Glomerular visceral epithelial cell (primary cell): Measurements from ENCODE around the gene QPRT.
"Not testable (repeated sequence)": the region's sequence is repeated elsewhere in the genome, so short reads cannot be mapped to it uniquely, and the experiment has no call there.

Experiments used
- DNase-seq: peaks from one replicate; pipeline ENCODE4 v3.0.0-alpha.2; 2016; ENCODE audit errors: extremely low spot score

The QPRT gene

GRCh38 chr16:29678691-29679267 lies at the start of gene QPRT:
TSS of gene QPRT (plus strand) at chr16:29679180. CDS start at chr16:29679198, 18 bp downstream.
- DNase-seq = peak; percentile 66

- not testable (repeated sequence) for DNase-seq
These were observed 49.7 kb upstream of the QPRT start for GRCh38 chr16:29629318-29629717.

GRCh38 chr16:29631658-29632057 lies 47.3 kb upstream of the QPRT start:
- not testable (repeated sequence) for DNase-seq

- DNase-seq = not testable (repeated sequence)
These were observed 43.1 kb upstream of the QPRT start for GRCh38 chr16:29635902-29636301.

GRCh38 chr16:29636368-29636767 lies 42.6 kb upstream of the QPRT start:
- DNase-seq = not testable (repeated sequence)

- DNase-seq = not testable (repeated sequence)
These were observed 40.2 kb upstream of the QPRT start for GRCh38 chr16:29638751-29639150.

GRCh38 chr16:29641561-29641960 lies 37.4 kb upstream of the QPRT start:
- DNase-seq = no peak

- no peak for DNase-seq
These were observed 35.4 kb upstream of the QPRT start for GRCh38 chr16:29643596-29643995.

GRCh38 chr16:29644338-29644857 lies 34.6 kb upstream of the QPRT start:
- DNase-seq = no peak

GRCh38 chr16:29644973-29645693 lies 33.8 kb upstream of the QPRT start:
- no peak for DNase-seq

GRCh38 chr16:29645694-29646187 lies 33.2 kb upstream of the QPRT start:
- no peak for DNase-seq

- no peak for DNase-seq
These were observed 32.0 kb upstream of the QPRT start for GRCh38 chr16:29646947-29647346.

GRCh38 chr16:29649588-29650494 lies 29.1 kb upstream of the QPRT start:
- no peak for DNase-seq

GRCh38 chr16:29650771-29651170 lies 28.2 kb upstream of the QPRT start:
- DNase-seq = no peak

- no peak for DNase-seq
These were observed 27.1 kb upstream of the QPRT start for GRCh38 chr16:29651774-29652349.

- no peak for DNase-seq
These were observed 25.5 kb upstream of the QPRT start for GRCh38 chr16:29653471-29653870.

GRCh38 chr16:29653890-29654289 lies 25.1 kb upstream of the QPRT start:
- not testable (repeated sequence) for DNase-seq

- DNase-seq = no peak
These were observed 22.1 kb upstream of the QPRT start for GRCh38 chr16:29656688-29657523.

GRCh38 chr16:29658705-29659104 lies 20.3 kb upstream of the QPRT start:
- DNase-seq = no peak

- DNase-seq = no peak
These were observed 16.8 kb upstream of the QPRT start for GRCh38 chr16:29662000-29662728.
